Fibroblast of the aortic adventitia (primary cell): ENCODE results near the gene ITGAL. TPM values are rescaled to one million over a fixed set of nuclear protein-coding genes. Genes with fewer than 3 reads are reported as not detected.
"Not testable (repeated sequence)": the region's sequence is repeated elsewhere in the genome, so short reads cannot be mapped to it uniquely, and the experiment has no call there.

Experiments
- DNase-seq: peaks from one replicate; pipeline ENCODE4 v3.0.0-alpha.2; 2010; ENCODE audit warnings: low read depth
- H3K4me3 ChIP-seq: 2 replicates; pipeline ENCODE4 v1.5.1; 2011; ENCODE audit warnings: low read depth, mild to moderate bottlenecking, control low read depth, low read length, moderate library complexity
- CTCF ChIP-seq: IDR thresholded peaks from 2 replicates; pipeline ENCODE4 v1.5.1; 2011; ENCODE audit warnings: mild to moderate bottlenecking, low read length, control low read depth, inconsistent platforms; ENCODE audit not compliant: insufficient read depth
- total RNA-seq: library from RNA; depleted of rRNA; stranded (reverse); fragments of >200 nt; gene quantifications from 2 replicates; pipeline ENCODE4 v1.2.3, GENCODE V29; 2012; ENCODE audit warnings: low replicate concordance

Gene ITGAL
- total RNA-seq, 1 donor = not detected

GRCh38 chr16:30532285-30533145, 60.0 kb downstream of the ITGAL start:
- no peak for DNase-seq
- H3K4me3 ChIP-seq = no peak overlapping the region
- TF ChIP-seq CTCF = no peak

- TF ChIP-seq CTCF = no peak
- DNase-seq = no peak
- no peak overlapping the region for H3K4me3 ChIP-seq
Observed at GRCh38 chr16:30533146-30533522, 60.6 kb downstream of the ITGAL start.

- DNase-seq = no peak
- H3K4me3 ChIP-seq = peak overlapping the region; percentile 75
- TF ChIP-seq CTCF = no peak
Observed at GRCh38 chr16:30533748-30534367, 61.3 kb downstream of the ITGAL start.

- peak; percentile 82 for DNase-seq
- no peak for TF ChIP-seq CTCF
- peak within 1 kb of the TSS; percentile 75 for H3K4me3 ChIP-seq
Observed at GRCh38 chr16:30534368-30535105, 62.0 kb downstream of the ITGAL start, which contains the start of gene ZNF747. Gene ZNF747, minus strand, starts transcription at chr16:30534858. Its CDS starts 179 bp downstream, at chr16:30534679.

GRCh38 chr16:30535106-30535776, 62.7 kb downstream of the ITGAL start:
- DNase-seq = no peak
- TF ChIP-seq CTCF = no peak
- peak overlapping the region; percentile 75 for H3K4me3 ChIP-seq

GRCh38 chr16:30535777-30536190, 63.2 kb downstream of the ITGAL start:
- TF ChIP-seq CTCF = peak; percentile 74
- DNase-seq = peak; percentile 66
- H3K4me3 ChIP-seq = peak overlapping the region; percentile 75

GRCh38 chr16:30536391-30537024, 64.0 kb downstream of the ITGAL start:
- H3K4me3 ChIP-seq, DNase-seq: not testable (repeated sequence)
